SK-N-MC (cell line): Measurements from ENCODE around the gene RARRES2.
"Not testable (repeated sequence)": the region's sequence is repeated elsewhere in the genome, so short reads cannot be mapped to it uniquely, and the experiment has no call there.

Experiments used
- EZH2 ChIP-seq: fragments of 200-600 bp; sonication (generic); IDR thresholded peaks from one replicate; pipeline ENCODE4 v1.6.1; 2017; ENCODE audit warnings: antibody characterized with exemption
- FOXP2 ChIP-seq: optimal IDR thresholded peaks from 2 replicates; pipeline ENCODE3; 2011; ENCODE audit warnings: mild to moderate bottlenecking, moderate library complexity; ENCODE audit not compliant: insufficient read depth; ENCODE audit errors: extremely low read length, control extremely low read depth
- POLR2AphosphoS5 ChIP-seq: IDR thresholded peaks from 2 replicates; pipeline ENCODE4 v1.6.1; 2012; ENCODE audit warnings: mild to moderate bottlenecking, low read depth, low read length, borderline replicate concordance

DNA sequence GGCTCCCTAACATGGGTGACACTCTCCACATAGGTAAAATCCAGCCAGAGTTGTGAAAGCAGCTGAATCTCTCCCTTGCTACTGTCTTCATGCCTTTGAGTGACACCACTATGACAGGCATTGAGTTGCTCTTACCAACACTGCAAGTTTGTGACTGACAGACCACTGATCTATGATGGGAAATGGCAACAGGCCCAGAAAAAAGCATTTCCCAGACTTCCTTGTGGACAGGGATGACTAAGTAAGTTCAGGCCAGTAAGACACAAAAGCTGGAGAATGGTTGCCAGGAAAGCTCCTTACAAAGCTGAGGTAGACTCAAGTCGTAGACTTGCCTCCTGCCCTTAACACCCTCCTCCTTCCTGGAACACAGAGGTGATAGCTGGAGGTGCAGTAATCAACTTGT is 38.5 kb downstream of the RARRES2 start:
- not testable (repeated sequence) for TF ChIP-seq POLR2AphosphoS5, EZH2, FOXP2
